HS-5 (cell line): ENCODE measurements around the gene TFPI.
"Not testable (repeated sequence)": the region's sequence is repeated elsewhere in the genome, so short reads cannot be mapped to it uniquely, and the experiment has no call there.

Source experiments
- DNase-seq: peaks from one replicate; pipeline ENCODE4 v3.0.0-alpha.2; 2012; ENCODE audit warnings: low read depth

Gene TFPI

DNA sequence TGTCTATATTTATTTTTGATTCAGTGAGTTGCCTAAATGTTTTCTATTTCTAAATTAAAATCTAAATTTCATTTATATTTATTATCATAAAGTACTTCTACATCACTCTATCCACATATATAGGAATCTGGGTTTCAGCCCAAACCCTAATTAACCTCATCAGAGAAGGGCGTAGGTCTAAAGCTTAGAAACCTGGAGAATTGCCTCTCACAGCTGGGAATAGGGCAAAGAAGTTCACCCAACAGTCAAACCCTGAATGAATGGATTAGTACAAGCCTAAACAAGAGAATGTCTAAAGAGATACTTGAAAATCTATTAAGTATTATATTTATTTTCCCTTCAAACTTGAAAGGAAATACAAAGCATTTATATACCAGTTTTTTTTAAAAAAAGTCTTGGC is 26.2 kb downstream of the TFPI start:
- DNase-seq: no peak

DNA sequence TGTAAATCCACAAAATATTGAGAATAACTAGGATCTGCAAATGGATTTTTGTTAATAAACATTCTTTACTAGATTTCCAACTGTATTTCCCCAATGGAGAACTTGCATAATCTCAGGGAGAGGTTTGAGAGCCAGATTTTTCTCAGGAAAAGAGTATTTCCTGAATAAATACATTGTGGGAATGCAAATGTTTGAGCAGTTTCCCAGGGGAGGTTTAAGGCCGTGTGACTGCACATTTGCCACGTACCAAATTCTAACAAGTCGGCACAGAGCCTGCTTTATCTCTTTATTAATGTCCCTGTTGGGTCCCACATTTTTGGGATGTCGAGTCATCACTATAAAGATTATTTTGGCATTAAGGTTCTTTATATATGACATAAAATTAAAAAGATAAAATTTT is 27.0 kb downstream of the TFPI start:
- no peak for DNase-seq

DNA sequence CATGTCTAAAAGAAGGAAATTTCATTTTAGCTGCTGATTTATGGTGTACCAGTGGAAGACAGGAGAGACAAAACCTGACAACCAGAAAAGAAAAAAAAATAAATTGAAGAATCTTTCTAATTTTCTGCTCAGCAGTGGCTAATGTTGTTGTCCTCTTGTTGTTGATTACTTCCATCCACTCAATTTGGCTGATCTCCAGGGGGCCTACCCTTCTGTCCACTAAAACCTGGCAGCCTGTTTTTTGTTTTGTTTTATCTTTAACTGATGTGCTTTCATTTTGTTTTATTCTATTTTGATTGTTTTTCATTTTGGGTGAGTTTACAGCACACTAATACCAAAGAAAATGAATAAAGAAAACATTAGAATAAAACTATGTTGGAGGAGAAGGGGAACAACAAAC is 27.4 kb downstream of the TFPI start:
- DNase-seq: no peak

DNA sequence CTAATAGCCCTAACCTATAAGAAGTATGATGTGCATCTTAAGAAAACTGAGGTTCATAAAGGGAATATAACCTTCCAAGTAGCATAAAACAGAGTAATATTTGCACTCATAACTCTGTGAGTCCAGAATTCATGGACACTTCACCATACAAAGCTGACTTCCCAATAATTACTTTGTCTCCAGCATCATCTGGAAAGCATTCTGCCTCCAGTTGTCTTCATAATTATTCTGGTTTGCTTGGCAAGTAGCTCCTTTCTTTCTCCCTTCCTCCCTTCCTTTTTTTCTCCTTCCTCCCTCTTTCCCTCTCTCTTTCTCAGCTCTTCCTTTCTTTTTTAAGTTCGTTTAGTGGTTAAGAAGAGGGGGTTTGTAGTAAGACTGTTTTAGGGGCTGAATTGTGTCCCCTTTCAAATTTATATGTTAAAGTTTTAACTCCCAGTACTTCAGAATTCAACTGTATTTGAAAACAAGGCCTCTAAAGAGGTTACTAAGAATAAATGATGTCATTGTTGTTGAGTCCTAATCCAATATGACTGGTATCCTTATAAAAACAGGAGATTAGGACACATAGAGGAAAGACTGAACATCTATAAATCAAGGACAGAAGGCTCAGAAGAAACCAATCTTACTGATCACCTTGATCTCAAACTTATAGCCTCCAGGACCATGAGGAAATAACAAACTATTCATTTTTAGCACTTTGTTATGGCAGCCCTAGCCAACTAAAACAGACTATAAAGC is 28.9 kb downstream of the TFPI start:
- DNase-seq: no peak

DNA sequence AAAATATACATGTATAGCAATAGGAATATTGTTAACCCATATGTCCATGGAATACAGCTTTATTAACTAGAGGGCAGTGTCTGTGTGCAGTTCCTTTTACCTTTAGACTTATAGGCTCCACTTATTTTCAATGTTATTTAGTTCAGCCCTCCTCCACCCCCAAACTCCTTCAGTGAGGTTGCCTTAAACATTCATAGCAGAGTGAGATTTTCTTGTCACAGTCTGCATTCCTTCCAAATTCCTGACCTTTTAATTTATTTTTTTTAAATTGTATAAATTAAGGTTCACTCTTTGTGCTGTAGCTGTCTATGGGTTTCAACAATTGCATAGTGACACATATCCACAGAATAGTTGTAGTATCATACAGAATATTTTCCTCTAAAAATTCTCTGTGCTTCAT is 30.9 kb downstream of the TFPI start:
- no peak for DNase-seq

DNA sequence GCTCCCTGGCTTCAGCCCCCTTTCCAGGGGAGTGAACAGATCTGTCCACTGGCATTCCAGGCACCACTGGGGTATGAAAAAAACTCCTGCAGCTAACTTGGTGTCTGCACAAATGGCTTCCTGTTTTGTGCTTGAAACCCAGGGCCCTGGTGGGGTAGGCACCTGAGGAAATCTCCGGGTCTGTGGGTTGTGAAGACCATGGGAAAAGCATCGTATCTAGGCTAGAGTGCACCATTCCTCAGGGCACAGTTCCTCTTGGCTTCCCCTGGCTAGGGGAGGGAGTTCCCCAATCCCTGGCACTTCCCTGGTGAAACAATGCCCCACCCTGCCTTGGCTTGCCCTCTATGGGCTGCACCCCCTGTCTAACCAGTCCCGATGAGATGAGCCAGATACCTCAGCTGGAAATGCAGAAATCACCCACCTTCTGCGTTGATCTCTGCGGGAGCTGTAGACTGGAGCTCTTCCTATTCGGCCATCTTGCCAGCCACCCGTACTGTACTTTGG is 34.1 kb downstream of the TFPI start:
- no peak for DNase-seq

DNA sequence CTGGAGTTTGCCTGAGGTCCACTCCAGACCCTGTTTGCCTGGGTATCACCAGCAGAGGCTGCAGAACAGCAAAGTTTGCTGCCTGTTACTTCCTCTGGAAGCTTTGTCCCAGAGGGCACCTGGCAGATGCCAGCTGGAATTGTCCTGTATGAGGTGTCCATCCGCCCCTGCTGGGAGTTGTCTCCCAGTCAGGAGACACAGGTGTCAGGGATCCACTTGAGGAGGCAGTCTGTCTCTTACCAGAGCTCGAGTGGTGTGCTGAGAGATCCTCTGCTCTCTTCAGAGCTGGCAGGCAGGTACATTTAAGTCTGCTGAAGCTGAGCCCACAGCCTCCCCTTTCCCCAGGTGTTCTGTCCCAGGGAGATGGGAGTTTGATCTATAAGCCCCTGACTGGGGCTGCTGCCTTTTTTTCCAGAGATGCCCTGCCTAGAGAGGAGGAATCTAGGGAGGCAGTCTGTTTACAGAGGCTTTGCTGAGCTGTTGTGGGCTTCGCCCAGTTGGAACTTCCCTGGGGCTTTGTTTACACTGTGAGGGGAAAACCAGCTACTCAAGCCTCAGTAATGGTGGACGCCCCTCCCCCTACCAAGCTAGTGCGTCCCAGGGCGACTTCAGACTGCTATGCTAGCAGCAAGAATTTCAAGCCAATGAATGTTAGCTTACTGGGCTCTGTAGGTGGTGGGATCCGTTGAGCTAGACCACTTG is 34.7 kb downstream of the TFPI start:
- no peak for DNase-seq

DNA sequence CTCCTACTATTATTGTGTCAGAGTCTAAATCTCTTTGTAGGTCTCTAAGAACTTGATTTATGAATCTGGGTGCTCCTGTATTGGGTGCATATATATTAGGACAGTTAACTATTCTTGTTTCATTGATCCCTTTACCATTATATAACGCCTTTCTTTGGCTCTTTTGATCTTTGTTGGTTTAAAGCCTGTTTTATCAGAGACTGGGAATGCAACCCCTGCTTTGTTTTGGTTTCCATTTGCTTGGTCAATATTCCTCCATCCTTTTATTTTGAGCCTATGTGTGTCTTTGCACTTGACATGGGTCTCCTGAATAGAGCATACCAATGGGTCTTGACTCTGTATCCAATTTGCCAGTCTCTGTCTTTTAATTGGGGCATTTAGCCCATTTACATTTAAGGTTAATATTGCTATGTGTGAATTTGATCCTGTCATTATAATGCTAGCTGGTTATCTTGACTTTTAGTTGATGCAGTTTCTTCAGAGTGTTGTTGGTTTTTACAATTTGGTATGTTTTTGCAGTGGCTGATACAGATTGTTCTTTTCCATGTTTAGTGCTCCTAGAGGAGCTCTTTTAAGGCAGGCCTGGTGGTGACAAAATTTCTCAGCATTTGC is 36.4 kb downstream of the TFPI start:
- DNase-seq: not testable (repeated sequence)

DNA sequence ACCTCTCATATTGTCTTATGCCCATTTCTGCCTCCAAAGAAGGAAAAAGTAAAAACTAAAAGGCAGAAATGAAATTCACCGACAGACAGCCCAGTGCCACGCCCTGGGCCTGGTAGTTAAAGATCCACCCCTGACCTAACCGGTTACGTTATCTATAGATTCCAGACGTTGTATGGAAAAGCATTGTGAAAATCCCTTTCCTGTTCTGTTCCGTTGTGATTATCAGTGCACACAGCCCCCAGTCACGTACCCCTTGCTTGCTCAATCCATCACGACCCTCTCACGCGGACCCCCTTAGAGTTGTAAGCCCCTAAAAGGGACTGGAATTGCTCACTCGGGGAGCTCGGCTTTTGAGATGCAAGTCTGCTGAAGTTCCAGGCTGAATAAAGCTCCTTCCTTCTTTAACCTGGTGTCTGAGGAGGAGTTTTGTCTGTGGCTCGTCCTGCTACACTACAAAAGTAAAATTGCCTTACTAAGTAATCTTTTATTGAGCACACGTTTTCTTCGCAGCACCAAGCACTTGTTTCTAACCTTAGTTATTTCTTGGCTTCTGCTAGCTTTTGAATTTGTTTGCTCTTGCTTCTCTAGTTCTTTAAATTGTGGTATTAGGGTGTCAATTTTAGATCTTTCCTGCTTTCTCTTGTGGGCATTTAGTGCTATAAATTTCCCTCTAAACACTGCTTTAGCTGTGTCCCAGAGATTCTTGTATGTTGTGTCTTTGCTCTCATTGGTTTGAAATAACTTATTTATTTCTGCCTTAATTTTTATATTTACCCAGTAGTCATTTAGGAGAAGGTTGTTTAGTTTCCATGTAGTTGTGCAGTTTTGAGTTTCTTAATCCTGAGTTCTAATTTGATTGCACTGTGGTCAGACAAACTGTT is 37.4 kb downstream of the TFPI start:
- not testable (repeated sequence) for DNase-seq

DNA sequence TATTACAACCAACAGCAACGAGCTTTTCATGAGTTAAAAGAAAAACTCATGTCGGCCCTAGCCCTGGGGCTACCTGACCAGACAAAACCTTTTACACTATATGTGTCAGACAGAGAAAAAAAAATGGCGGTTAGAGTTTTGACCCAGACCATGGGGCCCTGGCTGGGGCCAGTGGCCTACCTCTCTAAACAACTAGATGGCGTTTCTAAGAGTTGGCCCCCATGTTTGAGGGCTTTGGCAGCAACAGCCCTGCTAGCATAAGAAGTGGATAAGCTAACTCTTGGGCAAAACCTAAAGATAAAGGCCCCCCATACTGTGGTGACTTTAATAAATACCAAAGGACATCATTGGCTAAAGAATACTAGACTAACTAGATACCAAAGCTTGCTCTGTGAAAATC is 39.3 kb downstream of the TFPI start:
- DNase-seq: no peak

DNA sequence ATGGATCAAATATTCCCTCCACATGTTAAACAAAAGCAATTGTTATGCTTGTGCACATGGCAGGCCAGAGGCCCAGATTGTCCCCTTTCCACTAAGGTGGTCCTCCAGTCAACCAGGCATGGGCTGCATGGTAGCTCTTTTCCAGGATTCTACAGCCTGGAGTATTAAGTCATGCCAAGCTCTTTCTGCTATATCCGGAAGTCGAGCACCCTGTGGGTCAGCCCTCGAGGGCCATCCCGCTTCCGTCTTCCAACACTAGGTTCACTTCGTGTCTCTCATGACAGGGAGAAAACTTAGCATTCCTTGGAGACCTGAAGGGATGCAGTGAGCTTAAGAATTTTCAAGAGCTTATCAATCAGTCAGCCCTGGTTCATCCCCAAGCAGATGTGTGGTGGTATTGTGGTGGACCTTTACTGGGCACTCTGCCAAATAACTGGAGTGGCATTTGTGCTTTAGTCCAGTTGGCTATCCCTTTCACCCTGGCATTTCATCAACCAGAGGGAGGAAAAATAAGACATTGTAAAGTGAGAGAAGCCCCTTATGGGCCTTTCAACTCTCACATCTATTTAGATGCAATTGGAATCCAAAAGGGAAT is 39.9 kb downstream of the TFPI start:
- DNase-seq: not testable (repeated sequence)

DNA sequence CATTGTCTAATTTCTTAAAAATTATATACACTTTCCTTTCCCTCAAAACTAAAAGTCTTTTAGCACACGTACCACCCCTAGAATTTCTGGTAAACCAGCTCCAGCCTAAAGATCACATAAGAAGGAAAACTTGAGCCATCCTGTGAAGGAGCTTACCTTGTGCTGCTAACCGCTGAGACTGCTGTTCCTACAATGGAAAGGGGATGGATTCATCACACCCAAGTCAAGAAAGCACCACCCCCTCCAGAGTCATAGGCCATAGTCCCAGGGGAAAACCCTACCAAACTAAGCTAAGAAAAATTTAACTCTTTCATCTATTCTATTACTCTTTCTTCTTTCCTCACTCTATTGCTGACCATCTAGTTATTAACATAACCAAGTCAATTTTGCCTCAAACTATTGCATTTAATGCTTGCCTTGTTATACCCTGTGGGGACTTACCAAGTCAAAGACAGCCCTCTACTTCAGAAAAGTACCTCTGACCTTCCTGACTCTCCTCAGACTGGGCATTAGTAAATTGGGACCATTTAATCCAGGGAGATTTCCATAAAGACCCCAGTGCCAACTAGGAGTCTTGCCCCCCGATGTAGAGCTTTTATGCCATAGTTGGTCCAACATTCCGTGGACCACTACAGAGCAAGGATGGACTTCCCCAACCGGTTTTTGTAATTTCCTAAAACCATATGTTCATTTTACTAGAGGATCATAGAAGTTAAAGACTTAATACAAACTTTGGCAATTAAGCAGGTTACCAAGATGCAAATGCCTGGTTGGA is 40.6 kb downstream of the TFPI start:
- not testable (repeated sequence) for DNase-seq

DNA sequence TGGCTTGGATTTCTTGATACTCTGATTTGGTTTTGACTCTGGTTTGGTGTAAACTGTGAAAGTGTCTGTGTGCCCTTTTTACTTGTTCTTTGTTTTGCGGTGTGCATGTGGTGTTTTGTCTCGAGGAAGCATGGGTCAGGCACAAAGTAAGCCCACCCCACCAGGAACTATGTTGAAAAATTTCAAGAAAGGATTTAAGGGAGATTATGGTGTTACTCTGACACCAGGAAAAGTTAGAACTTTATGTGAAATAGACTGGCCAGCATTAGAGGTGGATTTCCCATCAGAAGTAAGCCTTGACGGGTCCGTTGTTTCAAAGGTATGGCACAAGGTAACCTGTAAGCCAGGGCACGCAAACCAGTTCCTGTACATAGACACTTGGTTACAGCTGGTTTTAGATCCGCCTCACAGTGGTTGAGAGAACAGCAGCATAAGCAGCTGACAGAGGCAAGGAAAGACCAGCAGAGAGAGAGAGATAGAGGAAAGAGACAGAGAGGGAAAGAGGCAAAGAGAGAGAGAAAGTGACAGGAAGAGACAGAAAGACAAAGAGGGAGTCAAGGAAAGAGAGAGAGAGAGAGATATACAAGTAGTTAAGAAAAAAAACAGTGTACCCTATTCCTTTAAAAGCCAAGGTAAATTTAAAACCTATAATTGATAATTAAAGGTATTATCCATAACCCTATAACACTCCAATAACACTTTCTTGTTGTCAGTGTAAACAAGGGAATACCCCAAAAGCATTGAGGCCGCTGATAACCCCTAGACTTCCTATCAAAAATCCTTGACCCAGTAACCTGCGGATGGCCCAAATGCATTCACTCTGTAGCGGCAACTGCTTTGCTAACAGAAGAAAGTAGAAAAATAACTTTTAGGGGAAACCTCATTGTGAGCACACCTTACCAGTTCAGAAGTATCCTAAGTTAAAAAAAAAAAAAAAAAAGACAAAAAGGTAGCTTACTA is 42.6 kb downstream of the TFPI start:
- DNase-seq: no peak

DNA sequence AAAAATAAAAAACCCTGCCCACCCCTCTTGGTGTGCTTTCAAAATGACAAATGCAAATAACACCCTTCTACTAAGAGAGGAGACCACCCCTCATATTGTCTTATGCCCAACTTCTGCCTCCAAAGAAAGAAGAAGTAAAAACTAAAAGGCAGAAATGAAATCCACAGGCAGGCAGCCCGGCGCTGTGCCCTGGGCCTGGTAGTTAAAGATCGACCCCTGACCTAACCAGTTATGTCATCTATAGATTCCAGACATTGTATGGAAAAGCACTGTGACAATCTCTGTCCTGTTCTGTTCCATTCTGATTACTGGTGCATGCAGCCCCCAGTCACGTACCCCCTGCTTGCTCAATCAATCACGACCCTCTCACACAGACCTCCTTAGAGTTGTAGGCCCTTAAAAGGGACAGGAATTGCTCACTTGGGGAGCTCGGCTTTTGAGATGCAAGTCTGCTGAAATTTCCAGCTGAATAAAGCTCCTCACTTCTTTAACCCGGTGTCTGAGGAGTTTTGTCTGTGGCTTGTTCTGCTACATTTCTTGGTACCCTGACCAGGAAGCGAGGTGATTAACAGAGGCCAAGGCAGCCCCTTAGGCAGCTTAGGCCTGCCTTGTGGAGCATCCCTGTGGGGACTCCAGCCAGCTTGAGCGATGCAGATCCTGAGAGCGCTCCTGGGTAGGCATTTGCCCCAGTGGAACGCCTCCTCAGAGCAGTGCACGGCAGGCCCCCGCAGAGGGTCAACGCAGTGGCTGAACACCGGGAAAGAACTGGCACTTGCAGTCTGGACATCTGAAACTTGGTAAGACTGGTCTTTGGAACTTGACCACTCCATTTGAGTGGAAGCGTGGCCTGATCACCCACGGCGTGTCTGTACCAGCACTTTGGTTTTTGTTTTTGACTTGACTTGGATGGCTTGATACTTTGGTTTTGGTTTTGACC is 43.5 kb downstream of the TFPI start:
- DNase-seq: not testable (repeated sequence)

DNA sequence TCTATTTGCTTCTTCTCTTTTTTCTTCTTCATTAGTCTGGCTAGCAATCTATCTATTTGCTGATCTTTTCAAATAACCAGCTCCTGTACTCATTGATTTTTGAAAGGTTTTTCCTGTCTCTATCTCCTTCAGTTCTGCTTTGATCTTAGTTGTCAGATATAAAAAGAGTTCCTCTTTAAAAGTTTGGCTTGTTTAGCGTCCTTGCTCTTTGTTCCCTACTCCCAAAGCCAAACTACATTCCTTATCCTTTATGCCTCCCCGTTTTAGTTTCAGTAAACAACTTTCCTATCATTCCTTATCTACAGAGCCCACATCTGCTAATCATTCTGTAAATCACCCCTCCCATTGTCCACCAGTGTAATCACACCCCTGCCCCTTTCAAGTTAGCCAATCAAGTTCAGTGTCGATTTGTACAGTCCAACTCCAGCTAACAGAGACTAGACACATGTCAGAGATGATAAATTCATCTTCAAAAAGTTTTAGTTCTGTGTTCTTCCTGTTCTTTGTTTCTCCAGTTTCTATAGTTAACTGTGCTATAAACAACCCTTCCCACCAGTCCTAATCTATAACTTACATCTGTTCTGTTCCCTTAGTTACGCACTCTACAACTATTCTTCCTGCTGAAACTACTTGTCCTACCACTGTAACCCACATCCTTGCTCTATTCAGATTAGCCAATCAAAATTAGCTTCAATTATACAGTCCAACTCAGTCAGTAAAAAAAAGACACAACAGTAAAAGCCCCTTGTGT is 44.4 kb downstream of the TFPI start:
- no peak for DNase-seq

DNA sequence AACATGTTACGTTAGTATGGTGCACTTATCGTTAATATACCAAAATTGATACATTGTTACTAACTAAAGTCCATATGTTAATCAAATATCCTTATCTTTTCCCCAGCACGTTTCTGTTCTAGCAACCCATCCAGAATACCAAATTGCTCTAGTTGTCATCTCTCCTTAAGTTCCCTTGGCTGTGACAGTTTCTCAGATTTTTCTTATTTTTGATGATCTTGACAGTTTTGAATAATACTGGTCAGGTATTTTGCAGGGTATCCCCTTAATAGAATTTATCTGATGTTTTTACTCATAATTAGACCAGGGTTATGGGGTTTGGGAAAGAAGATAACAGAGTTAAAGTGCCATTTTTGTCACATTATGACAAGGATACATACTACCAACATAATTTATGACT is 47.8 kb downstream of the TFPI start:
- no peak for DNase-seq

DNA sequence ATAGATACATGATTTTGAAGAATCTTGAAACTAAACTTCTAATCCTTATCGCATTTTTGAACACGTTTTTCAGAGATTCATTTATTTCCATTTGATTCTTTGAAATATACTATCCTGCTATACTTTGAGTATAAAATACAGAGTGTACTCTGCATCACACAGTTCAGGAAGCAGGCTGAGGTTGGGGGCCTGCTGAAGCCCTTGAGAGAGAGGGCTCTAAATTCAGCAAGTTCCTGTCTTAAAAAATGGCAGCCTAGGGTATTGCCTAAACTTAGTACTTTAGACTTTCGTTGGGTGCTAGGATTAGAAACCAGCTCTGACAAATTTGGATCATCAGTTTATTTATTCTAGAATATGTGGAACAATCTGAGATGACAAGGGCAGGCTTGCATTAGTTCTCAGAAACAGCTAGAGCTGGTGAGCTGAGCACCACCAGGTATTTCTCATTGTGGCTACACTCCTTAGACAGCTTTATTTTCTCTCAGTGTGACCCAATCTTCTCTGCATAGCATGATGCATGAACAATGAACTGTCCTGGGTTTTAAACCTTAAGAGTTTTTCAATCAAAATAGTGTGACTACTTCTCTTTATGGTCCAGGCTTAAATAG is 49.1 kb downstream of the TFPI start:
- no peak for DNase-seq
